Epidermal melanocyte (primary cell): Measurements from ENCODE around the gene MEIS2.

Experiments
- DNase-seq: peaks from one replicate; pipeline ENCODE4 v3.0.0; 2011; ENCODE audit warnings: low spot score; ENCODE audit not compliant: insufficient read length

The MEIS2 gene

DNA sequence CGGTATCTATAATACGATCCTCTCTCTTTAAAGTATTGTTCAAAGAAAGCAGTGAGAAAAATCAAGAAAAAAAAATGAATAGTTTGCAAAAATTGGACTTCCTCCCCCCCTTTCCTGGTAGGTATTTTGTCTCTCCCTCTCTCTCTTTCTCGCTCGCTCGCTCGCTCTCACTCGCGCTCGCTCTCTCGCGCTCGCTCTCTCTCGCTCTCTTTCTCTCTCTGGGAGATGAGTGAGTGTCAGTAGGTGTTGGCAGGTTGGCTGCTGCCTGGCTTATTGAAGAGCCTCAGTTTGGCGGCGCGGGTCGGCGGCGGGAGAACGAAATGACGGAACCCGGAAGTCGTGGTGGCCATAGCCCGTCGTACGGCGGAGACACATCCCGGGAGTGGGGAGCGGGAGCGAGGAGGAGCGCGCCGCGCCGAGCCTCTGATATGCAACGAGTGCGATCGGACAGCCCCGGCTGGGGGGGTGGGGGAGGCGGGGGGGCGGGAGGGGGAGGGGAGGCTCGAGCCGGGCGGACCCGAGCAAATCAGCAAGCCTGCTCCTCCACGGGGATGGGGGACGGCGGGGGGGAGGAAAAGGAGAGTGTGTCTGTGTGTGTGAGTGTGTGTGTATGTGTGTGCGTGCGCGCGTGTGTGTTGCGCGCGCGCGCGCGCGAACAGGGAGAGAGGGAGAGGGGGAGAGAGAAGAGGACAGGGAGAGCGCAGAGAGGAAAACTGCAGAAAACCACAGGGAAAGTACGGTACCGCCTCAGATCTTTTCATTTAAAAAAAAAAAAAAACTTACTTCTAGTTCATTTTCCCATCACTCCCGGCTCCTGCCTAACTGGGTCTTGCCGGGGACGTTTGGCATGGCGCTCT, at the start of gene MEIS2:
MEIS2 (minus strand) TSS at position 441 of the 857 bp plus-strand sequence. CDS start 1,083 bp downstream, outside the sequence.
- DNase-seq, result peak; percentile 90

DNA sequence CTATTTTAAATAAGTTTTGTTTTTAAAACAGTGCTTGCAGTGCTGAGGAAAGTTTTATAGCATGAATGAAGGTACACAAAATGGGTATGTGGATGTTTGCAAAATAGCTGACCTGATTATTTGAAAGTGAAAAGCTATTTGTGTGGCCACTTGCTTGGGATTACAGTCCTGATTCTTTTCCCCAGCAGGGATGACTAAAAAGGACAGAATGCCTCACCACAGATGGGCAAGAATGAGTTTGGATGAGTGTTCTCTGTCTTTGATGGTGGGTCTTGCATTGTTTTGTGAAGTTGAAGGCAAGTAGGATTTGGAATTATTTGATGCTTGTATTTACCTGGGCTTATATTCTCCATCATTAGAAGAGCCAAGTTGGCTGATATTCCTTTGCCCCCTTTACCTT, 48.8 kb upstream of the MEIS2 start:
- no peak for DNase-seq

DNA sequence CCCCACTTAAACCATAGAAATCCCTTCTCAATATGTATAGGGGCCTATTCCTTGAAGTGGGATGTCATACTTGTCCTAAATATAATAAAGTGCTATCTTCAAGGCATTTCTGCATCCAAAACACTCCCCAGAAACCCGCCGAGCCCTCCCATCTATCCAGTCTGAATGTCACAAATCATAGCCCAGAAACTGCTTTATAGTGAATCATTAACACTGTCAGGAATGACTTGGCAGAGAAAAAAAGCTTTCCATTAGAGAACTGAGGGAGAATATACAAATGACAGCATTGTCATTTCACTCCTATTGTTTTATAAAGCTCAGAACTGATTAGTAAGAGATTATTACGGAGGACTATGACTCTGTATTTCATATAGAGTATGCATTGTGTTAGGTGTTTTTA, 48.4 kb upstream of the MEIS2 start:
- DNase-seq, result no peak

DNA sequence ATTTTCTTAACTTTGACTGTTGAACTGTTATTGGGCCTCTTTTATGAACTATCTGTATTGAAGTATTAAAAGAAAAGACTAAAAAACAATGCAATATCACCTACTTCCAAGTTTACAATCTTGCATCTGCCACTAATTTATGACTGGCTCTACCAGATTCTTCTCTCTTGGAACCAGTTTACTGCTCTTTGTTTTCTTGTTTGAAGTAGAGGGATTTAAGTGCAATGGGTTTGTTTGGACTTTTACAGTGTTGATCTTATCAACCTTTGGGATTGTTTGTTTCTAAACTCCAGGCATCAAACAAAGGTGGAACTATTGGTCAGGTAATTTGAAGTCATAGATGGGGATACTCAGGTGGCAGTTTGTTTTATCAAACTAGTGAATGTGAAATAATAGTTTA, 43.0 kb upstream of the MEIS2 start:
- no peak for DNase-seq

DNA sequence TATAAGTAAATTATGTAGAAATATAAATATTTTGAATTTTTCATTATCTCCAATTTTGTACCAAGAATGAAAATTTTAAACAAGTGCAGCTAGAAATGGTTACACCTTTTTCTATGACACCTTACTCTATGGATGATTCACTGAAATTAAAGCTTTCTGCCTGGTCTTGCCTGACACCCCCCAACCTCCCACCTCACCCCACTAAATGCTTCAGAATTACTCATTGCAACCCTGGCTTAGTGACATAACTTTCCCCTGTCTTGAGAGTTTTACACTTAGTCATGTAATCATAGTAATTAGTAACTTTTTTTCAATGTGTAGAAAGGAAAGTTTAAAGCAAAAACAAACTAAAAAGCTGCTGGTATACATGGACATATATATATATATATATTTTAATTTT, 42.0 kb upstream of the MEIS2 start:
- no peak for DNase-seq

DNA sequence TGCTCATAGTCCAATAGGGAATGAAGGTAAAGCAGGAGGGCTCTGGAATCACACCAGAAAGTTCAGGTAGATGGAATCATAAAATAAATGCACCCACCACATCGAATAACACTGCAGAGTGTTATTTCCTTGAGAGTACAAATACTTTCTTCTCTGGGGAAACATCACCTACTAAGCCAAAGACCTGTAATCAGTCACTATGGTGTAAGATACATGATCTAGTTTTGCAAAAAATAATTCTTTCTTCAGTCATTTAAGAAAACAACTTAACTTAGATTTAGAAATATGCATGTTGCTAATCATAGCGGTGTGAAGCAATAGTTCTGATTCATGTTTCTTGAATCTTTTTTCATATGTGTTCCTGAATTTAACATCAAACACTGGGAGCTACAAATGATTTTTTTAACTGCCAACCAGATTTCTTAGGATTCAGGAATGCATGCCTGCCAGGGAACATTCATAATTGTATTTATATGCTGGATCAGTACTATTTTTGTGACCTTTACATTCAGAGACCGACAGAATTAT, 40.2 kb upstream of the MEIS2 start:
- no peak for DNase-seq

DNA sequence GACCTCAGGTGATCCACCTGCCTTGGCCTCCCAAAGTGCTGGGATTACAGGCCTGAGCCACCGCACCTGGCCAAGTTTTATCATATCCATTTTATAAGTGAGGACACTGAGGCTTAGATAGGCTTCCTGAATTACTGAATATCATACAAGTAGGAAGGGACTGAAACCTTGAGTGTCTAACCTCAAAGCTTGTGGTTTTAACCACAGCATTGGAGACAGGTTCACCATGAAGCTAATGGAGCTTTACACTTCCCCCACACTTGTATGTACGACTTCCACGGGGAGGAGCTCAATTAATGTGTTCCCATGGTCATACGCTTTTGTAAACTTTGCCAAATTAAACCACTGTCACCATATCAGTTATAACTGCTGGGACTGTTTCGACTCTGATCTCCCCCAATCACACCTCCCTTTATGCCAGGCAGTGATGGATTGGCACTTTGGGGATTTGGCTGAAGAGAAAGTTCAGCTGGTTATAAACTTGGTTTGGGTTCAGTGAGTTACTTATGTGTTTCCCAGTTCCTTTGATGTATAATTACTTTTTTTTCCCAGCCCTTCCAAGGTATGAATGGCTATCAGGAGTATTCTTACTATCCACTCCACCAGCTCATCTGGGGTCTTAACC, 38.4 kb upstream of the MEIS2 start:
- no peak for DNase-seq

DNA sequence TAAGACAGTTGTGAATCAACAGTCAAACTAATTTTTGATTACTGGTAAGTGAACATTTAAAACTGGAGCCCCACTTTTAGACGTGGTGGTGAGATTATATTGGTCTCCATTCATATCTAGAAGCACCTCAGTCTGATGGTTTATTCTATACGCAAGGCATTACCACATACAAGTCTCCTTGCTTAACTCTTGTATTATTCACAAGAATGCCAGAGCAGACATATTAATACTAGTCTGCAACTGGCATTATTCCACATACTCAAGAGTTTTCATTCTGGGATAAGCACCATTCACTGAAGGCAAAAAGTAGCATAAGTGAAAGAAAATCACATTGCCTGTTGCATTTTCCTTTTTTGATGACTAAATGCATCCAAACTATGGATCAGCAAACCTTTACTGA, 36.9 kb upstream of the MEIS2 start:
- no peak for DNase-seq

DNA sequence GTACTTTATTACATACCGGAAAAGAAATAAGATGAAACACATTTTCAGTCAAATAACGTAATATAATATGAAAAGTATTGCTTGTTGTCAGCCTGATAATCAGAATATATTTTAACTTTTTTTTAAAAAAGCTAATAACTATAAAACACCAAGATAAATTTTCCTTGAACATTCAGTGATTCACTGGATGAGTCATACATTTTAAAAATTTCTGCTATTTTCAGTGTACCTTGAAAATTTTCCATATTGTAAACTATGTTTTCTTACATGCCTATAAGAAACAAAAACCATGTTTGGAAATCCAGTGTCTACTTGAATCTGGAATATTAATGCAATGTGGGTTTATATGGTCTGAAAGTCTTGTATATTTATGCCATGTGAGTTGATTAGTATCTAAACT, 36.3 kb upstream of the MEIS2 start:
- no peak for DNase-seq

DNA sequence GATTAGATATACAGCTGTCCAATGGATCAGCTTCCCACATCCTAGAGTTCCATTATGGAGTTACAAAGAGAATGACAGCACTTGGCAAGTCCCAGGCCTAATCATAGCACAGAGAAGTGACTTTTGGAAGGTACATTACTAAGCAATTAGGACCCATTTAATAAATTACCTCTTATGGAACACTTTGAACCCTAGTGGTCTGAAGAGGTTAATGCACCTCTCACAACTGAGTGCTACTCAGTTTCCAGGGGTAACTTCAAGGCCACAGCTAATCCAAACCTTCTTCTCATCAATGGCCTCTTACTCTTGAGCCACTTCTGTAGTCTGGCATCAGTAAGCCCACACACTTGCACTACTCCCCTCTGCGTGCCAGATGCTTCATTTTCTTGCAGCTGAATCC, 34.9 kb upstream of the MEIS2 start:
- no peak for DNase-seq

DNA sequence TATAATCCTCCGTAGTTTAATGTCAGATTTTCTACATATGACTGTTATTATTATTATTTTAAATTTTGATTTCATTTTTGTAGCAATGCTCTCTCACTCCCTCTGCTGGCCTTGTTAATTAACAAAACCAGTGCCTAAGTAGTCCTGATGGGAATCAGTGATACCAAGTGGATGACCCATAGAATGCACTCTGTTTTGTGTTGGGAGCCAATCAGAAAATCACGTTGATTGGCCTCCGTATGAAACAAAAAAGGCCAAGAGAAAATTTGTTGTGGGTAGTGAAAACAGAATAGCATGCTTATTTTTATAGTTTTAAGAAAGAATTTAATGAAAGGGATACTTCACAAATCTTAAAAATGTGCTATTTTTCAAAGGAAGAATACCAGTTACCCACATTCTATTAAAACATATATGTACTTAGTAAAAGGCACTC, 34.4 kb upstream of the MEIS2 start:
- peak; percentile 29 for DNase-seq

DNA sequence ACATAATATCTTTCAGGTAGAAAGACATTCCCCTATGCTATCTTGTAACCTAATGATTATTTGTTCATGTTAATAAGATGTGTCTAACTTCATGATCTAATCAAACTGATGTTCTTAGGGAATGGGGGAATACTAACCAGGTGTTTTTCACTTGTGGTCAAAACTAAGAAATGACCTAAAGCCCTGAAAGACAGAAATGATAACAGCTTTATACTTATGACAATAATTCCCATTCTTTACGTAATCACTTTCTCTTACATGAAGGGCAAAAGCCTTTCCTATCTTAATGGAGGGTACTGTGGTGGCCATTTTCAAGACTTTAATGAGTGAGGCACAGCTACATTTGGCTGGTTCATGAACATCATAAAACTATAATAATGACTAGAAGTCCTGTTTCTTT, 33.9 kb upstream of the MEIS2 start:
- no peak for DNase-seq

DNA sequence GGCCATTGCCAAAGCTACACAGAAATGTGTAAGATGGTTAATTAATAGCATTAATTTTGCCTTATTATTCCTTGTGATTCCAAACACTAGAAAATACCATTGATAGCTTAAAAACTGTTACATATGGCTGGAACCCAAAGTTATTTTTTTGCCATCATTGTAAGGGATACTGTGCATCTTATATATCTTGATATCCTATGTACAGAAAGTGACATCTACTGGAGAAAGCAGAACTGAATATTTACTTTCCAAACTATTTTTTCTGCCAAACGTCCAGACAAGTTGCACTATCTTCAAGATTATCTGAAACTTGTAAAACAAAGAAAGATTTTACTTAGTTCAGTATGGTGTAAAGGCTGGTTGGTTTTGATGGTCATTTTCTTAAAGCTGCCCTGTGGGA, 33.3 kb upstream of the MEIS2 start:
- DNase-seq, result no peak

DNA sequence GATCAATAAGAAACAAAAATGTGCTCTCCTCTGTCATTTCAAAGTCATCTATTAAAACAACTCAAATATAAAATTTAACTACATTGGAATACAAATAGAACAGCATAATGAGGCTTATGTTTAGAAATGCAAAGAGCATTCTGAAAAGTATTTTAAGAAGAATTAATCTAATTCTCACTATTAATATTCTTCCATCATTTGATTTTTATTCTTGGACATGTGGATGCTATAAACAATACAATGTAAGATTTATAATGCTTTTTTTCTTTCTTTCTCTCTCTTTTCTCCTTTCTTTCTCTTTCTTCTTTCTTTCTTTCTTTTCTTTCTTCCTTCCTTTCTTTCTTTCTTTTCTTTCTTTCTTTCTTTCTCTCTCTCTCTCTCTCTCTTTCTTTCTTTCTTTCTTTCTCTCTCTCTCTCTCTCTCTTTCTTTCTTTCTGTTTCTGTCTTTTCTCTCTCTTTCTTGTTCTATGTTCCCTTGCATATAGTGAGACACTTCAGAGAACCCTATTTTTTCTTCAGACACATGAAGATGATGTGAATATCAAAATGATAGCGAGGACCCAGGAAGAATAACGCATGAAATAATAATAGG, 32.6 kb upstream of the MEIS2 start:
- no peak for DNase-seq

DNA sequence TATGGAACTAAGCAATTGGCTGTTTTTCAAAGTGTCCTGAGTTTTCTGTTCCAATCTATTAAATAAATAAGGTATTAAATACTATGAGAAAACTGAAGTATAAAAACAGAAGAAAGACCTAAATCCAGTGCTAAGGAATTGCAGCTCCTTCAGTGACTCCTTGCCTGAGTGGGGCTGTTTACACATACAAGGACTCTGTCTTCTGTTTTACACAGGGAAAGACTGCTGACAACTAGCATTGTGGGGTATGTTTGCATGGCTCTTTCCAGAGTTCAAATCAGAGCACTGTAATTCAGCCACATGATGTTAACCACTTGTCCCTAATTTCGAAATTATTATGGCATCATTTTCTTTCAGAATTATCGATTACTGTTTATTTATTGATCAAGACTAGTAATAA, 31.3 kb upstream of the MEIS2 start:
- no peak for DNase-seq

DNA sequence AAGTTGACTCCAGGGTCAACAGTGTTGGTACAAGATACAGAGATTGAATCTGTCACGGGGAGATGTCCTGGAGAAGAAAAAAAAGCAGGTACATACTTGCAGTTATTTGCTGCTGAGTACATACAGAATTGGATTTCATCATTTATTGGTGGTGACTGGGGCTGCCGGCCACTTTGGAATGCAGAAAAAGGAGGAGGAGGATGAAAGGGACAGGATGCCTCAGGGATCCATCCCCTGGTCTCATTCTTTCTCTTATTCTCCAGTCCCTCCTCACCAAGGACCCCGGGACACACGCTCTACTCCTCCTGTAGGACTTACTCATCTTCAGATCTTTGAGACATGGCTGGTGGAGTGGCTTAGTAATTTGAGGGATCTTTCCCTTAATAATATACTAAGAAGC, 30.0 kb upstream of the MEIS2 start:
- DNase-seq, result no peak

DNA sequence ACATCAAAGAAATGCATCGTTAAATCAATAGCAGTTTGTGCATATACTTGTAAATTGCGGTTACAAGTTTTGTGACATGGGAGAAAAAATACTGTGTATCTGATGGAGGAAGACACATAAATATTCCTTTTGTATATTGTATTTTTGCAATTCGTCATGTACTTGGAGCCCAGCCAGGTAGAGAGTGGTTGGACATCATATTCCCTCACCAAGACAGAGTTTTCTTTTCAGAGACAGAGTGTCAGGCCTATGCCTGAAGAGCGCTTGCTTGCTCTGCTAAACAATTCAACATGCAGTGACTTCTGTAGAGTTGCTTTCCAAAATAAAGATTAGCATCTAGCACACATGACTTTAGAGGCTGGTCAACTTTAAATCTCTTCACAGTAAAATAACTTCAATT, 24.8 kb upstream of the MEIS2 start:
- DNase-seq, result no peak

DNA sequence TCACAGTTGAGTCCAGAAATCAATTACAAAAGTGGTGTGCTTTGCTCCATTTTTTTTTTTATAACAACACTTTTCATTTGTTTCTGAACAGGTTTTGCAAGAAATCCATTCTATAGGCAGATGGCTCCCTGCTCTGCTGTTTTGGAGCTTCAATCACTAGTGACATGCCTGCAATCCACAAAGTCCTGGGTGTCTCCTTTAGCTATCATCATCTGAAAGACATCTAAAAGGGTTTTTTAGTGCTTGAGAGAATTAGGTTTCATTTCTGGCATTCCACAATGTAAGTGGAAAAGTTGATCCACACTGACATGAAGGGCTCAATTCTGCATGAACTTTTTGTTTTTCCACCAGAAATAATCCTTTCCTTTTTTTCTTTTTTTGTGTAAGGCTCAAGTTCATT, 24.0 kb upstream of the MEIS2 start:
- no peak for DNase-seq

DNA sequence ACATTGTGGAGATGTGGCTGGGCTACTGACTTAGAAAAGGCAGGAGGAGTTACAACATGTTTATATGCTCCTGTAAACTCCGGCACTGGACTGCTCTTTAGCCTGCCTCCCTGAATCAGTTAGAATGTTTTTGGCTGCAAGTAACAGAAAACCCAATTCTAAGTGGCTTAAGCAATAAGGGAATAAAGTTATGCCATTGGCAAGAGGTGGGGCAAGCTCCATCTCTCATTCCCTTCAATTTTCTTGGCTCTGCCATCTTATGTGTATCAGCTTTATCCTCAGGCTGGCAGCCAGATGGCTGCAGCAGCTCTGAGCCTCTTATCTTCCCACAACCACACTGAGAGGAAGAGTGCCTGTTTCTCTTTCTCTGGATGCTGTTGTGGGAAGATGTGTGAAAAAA, 22.4 kb upstream of the MEIS2 start:
- DNase-seq, result no peak

DNA sequence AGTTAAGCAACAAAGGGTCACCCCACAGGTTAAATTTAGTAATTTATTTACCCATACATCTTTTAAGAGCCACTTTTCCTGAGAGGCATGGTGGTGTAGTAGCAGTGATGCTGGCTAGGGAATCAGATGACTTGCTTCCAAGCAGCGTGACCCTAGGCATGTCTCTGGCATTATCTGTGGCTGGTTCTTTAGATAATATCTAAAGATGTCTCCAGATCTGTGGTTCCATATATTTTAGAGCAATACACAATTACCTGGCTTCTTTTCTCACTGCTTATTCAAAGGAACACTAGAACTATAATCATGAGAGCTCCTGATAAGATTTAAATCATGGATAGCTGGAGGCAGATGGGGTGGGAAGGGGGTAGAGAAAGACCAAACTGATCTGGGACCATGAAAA, 21.1 kb upstream of the MEIS2 start:
- DNase-seq, result no peak

DNA sequence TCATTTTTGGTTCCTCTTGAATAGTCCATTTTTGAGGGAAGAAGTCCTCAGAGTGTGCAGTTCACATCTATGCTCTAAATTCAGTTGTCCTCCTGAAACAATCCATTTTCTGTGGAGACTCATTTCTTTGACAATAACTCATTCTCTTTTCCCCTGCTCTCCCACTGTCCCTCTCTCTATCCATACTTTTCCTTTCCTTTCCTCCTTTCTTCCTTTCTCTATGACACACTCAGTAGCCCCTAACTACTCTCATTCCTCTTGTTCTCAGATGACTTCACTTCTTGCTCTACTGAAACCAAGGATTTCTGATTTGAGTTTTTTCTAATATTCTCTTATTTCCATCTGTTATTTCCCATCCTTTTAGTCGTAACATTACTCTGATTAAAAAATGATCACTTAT, 16.7 kb upstream of the MEIS2 start:
- DNase-seq, result no peak

DNA sequence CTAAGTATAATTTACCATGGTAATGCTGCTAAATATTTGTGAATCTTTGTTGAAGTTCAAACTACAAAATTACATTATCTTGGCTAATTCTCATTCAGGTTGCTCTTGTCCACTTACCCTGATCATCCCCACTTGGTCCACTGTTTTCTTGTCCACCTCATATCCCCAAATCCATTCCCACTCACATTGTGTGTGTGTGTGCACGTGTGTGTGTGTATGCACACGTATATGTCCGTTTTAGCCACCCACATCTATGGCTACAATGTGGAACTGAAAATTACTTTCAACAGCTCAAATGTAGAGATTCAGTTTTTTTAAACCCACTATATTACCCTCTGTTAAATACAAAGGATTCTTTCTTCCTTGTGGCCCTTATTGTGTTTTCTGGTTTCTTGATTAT, 15.2 kb upstream of the MEIS2 start:
- DNase-seq, result no peak
